Activated CD4-positive, alpha-beta T cell treated with anti-CD3 and anti-CD28 coated beads for 36 hours (primary cell): Measurements from ENCODE around the gene DAGLA. TPM values are rescaled to one million over a fixed set of nuclear protein-coding genes. Genes with fewer than 3 reads are reported as not detected.

Source experiments
- ATAC-seq: fragments of 200-7000 bp; cut with Tn5 transposase; one replicate; pipeline ENCODE4 v1.10.0; 2021; ENCODE audit warnings: mild to moderate bottlenecking, moderate library complexity
- CTCF ChIA-PET: fragments of 350-600 bp; sonication (Branson Sonifier 250); formaldehyde crosslinking; loops from one replicate; lab custom pipeline; 2021; ENCODE audit warnings: antibody characterized with exemption; lab: Charles Lee
- POLR2A ChIA-PET: fragments of 350-600 bp; sonication (Branson Sonifier 250); formaldehyde crosslinking; loops from one replicate; lab custom pipeline; 2021; ENCODE audit warnings: antibody characterized with exemption, inconsistent platforms; lab: Charles Lee
- DNase-seq: peaks from one replicate; pipeline ENCODE4 v3.0.0-alpha.2; 2020
- H3K27ac Mint-ChIP-seq: one replicate; pipeline ENCODE4 v1.8.0; 2021; ENCODE audit warnings: mixed read lengths
- H3K27me3 Mint-ChIP-seq: one replicate; pipeline ENCODE4 v1.8.0; 2021; ENCODE audit warnings: mixed read lengths
- H3K36me3 Mint-ChIP-seq: one replicate; pipeline ENCODE4 v1.8.0; 2021; ENCODE audit warnings: low read depth, mixed read lengths
- H3K4me1 Mint-ChIP-seq: one replicate; pipeline ENCODE4 v1.8.0; 2021; ENCODE audit warnings: mixed read lengths
- H3K4me3 Mint-ChIP-seq: one replicate; pipeline ENCODE4 v1.8.0; 2021; ENCODE audit warnings: mild to moderate bottlenecking, moderate library complexity, mixed read lengths
- H3K9me3 Mint-ChIP-seq: one replicate; pipeline ENCODE4 v1.8.0; 2021; ENCODE audit warnings: low read depth, mixed read lengths
- intact Hi-C, 2 experiments: fragments of 100-400 bp; cut with DNase I in 1 of 2; cut with micrococcal nuclease in 1 of 2; formaldehyde crosslinking; loops; one replicate each; pipeline versions ENCODE4 v1.14.2 to v1.15.1; 2022 to 2024; cut with DNase I, micrococcal nuclease
- total RNA-seq, 2 experiments: library from RNA; stranded (reverse); gene quantifications; one replicate each; pipeline ENCODE4 v1.2.3, GENCODE V29; 2021

Gene DAGLA
- total RNA-seq, 2 experiments from 2014 or later: 0.09 to 0.14 TPM

GRCh38 chr11:61778357-61778886 is 98.2 kb downstream of the DAGLA start:
- ATAC-seq: no peak
- no peak overlapping the region for H3K4me3 Mint-ChIP-seq
- ChIA-PET CTCF (interaction anchor here (1.1 kb wide), 1 partner anchor 45 kb away, joined by 3 read pairs; no protein-coding TSS in a partner anchor), POLR2A (no interaction called here)
- H3K27ac Mint-ChIP-seq: no peak overlapping the region
- DNase-seq: no peak
- peaks cover 5% of the 10 kb centered on the region for H3K27me3 Mint-ChIP-seq
- H3K36me3 Mint-ChIP-seq: no peaks in the 10 kb centered on the region
- no peaks in the 10 kb centered on the region for H3K9me3 Mint-ChIP-seq
- intact Hi-C loops: no loop called here
- H3K4me1 Mint-ChIP-seq: peaks cover 11% of the 10 kb centered on the region

- ATAC-seq (no peak), DNase-seq (no peak)
- Mint-ChIP-seq H3K27ac (no peak overlapping the region), H3K4me3 (no peak overlapping the region), H3K27me3 (peaks cover 5% of the 10 kb centered on the region), H3K4me1 (peaks cover 11% of the 10 kb centered on the region), H3K36me3 (peaks cover 3% of the 10 kb centered on the region), H3K9me3 (no peaks in the 10 kb centered on the region)
- POLR2A ChIA-PET: no interaction called here
- intact Hi-C loops: no loop called here
- CTCF ChIA-PET: interaction anchor here (0.9 to 1.1 kb wide), 2 partner anchors 45 to 46 kb away, joined by 3 read pairs; no protein-coding TSS in a partner anchor
These were observed 98.9 kb downstream of the DAGLA start for GRCh38 chr11:61778920-61779650.

GRCh38 chr11:61779666-61780525 is 99.7 kb downstream of the DAGLA start:
- ATAC-seq (no peak), DNase-seq (no peak)
- Mint-ChIP-seq H3K4me3 (no peak overlapping the region), H3K4me1 (peaks cover 11% of the 10 kb centered on the region), H3K9me3 (no peaks in the 10 kb centered on the region), H3K36me3 (peaks cover 4% of the 10 kb centered on the region), H3K27me3 (peaks cover 5% of the 10 kb centered on the region), H3K27ac (no peak overlapping the region)
- intact Hi-C loops: no loop called here
- POLR2A ChIA-PET: no interaction called here
- CTCF ChIA-PET: interaction anchor here (0.9 kb wide), 1 partner anchor 47 kb away, joined by 3 read pairs; no protein-coding TSS in a partner anchor

GRCh38 chr11:61780581-61781162 is 100.5 kb downstream of the DAGLA start:
- intact Hi-C loops: no loop called here
- Mint-ChIP-seq H3K4me1 (peaks cover 11% of the 10 kb centered on the region), H3K36me3 (peaks cover 4% of the 10 kb centered on the region), H3K4me3 (no peak overlapping the region), H3K27me3 (peaks cover 5% of the 10 kb centered on the region), H3K27ac (no peak overlapping the region), H3K9me3 (no peaks in the 10 kb centered on the region)
- ChIA-PET POLR2A (no interaction called here), CTCF (interaction anchor here (3.1 kb wide), 1 partner anchor 17 kb away, joined by 14 read pairs; no protein-coding TSS in a partner anchor)
- no peak for DNase-seq
- ATAC-seq: no peak

- Mint-ChIP-seq H3K4me1 (peaks cover 10% of the 10 kb centered on the region), H3K4me3 (no peak overlapping the region), H3K27ac (no peak overlapping the region), H3K27me3 (peaks cover 5% of the 10 kb centered on the region), H3K36me3 (peaks cover 4% of the 10 kb centered on the region), H3K9me3 (no peaks in the 10 kb centered on the region)
- no peak for DNase-seq
- ChIA-PET CTCF (interaction anchor here (1.0 to 3.1 kb wide), 2 partner anchors 10 to 16 kb away, joined by 3 to 14 read pairs; no protein-coding TSS in a partner anchor), POLR2A (interaction anchor here (1.0 kb wide), 1 partner anchor 11 kb away, joined by 3 read pairs; the partner anchor contains the start of gene FEN1)
- intact Hi-C loops: no loop called here
- no peak for ATAC-seq
These were observed 101.4 kb downstream of the DAGLA start for GRCh38 chr11:61781585-61781984.

GRCh38 chr11:61782299-61782698 is 102.1 kb downstream of the DAGLA start:
- H3K27ac Mint-ChIP-seq: no peak overlapping the region
- no peak overlapping the region for H3K4me3 Mint-ChIP-seq
- ChIA-PET POLR2A (interaction anchor here (0.7 to 1.0 kb wide), 2 partner anchors 11 to 1144 kb away, joined by 3 read pairs; partner anchors contain the start of gene FEN1), CTCF (interaction anchor here (1.0 to 3.1 kb wide), 2 partner anchors 10 to 15 kb away, joined by 3 to 14 read pairs; no protein-coding TSS in a partner anchor)
- no peak for ATAC-seq
- peaks cover 4% of the 10 kb centered on the region for H3K36me3 Mint-ChIP-seq
- no peak for DNase-seq
- H3K9me3 Mint-ChIP-seq: no peaks in the 10 kb centered on the region
- intact Hi-C loops: no loop called here
- H3K27me3 Mint-ChIP-seq: peaks cover 5% of the 10 kb centered on the region
- H3K4me1 Mint-ChIP-seq: peaks cover 5% of the 10 kb centered on the region

GRCh38 chr11:61782841-61783240 is 102.7 kb downstream of the DAGLA start:
- Mint-ChIP-seq H3K27me3 (peaks cover 4% of the 10 kb centered on the region), H3K9me3 (no peaks in the 10 kb centered on the region), H3K4me1 (peaks cover 2% of the 10 kb centered on the region), H3K4me3 (no peak overlapping the region), H3K27ac (no peak overlapping the region), H3K36me3 (peaks cover 4% of the 10 kb centered on the region)
- no peak for DNase-seq
- CTCF ChIA-PET: interaction anchor here (0.5 to 3.1 kb wide), 3 partner anchors 11 to 776 kb away, joined by 3 to 14 read pairs (median 3); no protein-coding TSS in a partner anchor
- intact Hi-C loops: no loop called here
- no peak for ATAC-seq
- POLR2A ChIA-PET: interaction anchor here (0.7 kb wide), 1 partner anchor 1144 kb away, joined by 3 read pairs; no protein-coding TSS in a partner anchor

GRCh38 chr11:61783717-61784505 is 103.7 kb downstream of the DAGLA start:
- H3K36me3 Mint-ChIP-seq: peaks cover 9% of the 10 kb centered on the region
- no peaks in the 10 kb centered on the region for H3K9me3 Mint-ChIP-seq
- no peak overlapping the region for H3K4me3 Mint-ChIP-seq
- no peaks in the 10 kb centered on the region for H3K4me1 Mint-ChIP-seq
- POLR2A ChIA-PET: no interaction called here
- H3K27me3 Mint-ChIP-seq: no peaks in the 10 kb centered on the region
- DNase-seq: no peak
- no peak for ATAC-seq
- no peak overlapping the region for H3K27ac Mint-ChIP-seq
- intact Hi-C loops: no loop called here
- CTCF ChIA-PET: interaction anchor here (0.6 to 1.5 kb wide), 2 partner anchors 13 to 83 kb away, joined by 3 read pairs; no protein-coding TSS in a partner anchor

GRCh38 chr11:61784506-61784805 is 104.3 kb downstream of the DAGLA start:
- intact Hi-C loops: no loop called here
- POLR2A ChIA-PET: no interaction called here
- no peaks in the 10 kb centered on the region for H3K4me1 Mint-ChIP-seq

GRCh38 chr11:61785837-61786402 is 105.7 kb downstream of the DAGLA start:
- H3K36me3 Mint-ChIP-seq: peaks cover 22% of the 10 kb centered on the region
- CTCF ChIA-PET: interaction anchor here (0.6 to 2.8 kb wide), 3 partner anchors 11 to 154 kb away, joined by 3 to 17 read pairs (median 3); no protein-coding TSS in a partner anchor
- DNase-seq: no peak
- intact Hi-C loops: no loop called here
- no peak overlapping the region for H3K27ac Mint-ChIP-seq
- H3K4me1 Mint-ChIP-seq: peaks cover 8% of the 10 kb centered on the region
- POLR2A ChIA-PET: no interaction called here
- no peaks in the 10 kb centered on the region for H3K27me3 Mint-ChIP-seq
- H3K4me3 Mint-ChIP-seq: no peak overlapping the region
- ATAC-seq: no peak
- H3K9me3 Mint-ChIP-seq: no peaks in the 10 kb centered on the region

More at GRCh38 chr11:61784506-61784805, 104.3 kb downstream of the DAGLA start:
- H3K27ac Mint-ChIP-seq: no peak overlapping the region
- DNase-seq (no peak), ATAC-seq (no peak)
- H3K4me3 Mint-ChIP-seq: no peak overlapping the region
- no peaks in the 10 kb centered on the region for H3K27me3 Mint-ChIP-seq
- H3K36me3 Mint-ChIP-seq: peaks cover 15% of the 10 kb centered on the region
- CTCF ChIA-PET: interaction anchor here (0.6 to 1.5 kb wide), 2 partner anchors 12 to 82 kb away, joined by 3 read pairs; no protein-coding TSS in a partner anchor
- H3K9me3 Mint-ChIP-seq: no peaks in the 10 kb centered on the region
